Kidney capillary endothelial cell (primary cell): ENCODE results near the gene MAP3K12.

ENCODE experiments used
- DNase-seq: peaks from one replicate; pipeline ENCODE4 v3.0.0-alpha.2; 2018; ENCODE audit warnings: low spot score

The MAP3K12 gene

DNA sequence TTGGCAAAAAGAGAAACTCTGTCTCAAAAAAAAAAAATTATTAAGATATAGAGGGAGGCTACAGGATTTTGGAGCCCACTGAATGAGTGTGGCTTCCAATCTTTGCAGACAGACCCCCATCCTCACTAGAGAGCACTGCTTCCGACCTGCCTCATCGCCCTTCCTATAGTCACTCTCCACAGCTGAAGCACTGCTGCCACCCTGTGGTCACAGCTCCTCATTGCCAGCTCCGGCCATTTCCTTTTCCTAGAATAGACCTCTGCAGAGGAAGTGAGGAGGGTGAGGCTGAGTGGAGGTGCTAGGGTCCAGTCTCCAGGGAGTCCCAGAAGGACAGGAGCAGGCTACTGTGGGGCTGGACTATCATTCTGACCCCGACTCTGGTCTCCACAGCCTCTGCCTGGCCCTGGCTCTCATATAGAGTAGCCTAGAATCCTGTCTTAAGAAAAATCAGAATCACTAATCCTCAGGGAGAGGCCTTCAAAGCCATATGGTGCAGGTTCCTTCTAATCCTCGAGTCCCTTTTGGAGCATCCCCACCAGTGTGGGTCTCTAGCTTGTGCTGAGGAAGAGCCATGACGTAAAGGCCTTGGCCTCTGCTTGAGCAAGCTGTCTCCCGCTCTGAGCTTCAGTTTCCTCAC lies 9.4 kb upstream of the MAP3K12 start:
- peak; percentile 88 for DNase-seq

DNA sequence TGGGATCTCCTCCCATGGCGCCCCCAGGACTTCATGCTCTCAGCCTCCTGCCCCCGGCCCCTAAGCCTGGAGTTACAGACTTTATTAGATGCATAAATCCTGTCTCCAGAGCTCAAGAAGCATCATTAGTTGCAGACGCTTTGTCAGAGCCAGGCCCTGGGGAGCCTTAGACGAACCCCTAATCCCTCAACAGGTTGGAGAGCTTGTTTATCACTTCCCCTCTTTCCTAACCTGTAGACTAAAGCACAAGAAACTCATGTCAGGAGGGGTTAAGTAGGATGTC lies 8.3 kb upstream of the MAP3K12 start:
- DNase-seq: no peak

DNA sequence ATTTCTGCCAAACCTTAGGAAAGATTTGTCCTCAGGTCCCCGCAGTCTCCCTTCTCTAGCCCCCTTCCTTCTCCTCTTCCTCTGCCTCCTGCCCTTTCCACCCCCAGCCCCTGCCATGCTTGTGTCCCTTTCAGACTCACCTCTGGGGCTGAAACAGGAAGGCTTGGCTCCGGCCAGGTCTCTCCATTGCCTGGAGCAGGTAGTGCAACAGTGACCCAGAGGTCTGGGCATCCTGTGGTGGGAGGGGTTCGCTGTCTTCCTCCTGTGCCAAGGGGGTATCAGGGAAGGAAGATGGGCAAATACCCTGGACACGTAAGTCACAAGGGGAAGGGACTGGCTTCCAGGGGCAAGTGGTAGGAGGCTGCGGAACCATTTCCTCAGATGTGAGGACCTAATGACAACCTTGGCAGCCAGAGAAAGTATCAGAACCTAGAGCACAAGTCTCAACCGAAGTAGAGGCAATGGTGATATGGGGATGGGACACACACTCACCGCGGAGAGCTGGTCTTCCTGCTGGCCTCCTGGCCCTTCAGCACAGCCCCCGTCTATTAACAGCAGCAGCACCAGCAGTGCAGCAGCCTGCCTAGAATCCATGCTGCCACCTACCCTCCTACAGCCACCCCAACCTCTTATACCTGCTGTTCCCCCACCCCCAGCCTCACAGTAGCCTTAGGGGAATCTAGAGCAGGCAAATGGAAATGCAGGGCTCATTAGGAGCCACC lies 7.8 kb upstream of the MAP3K12 start, which contains the start of gene NPFF:
TSS of gene NPFF (minus strand) at position 604 of the 722 bp plus-strand sequence. CDS start at position 594, 10 bp downstream.
- DNase-seq: no peak

DNA sequence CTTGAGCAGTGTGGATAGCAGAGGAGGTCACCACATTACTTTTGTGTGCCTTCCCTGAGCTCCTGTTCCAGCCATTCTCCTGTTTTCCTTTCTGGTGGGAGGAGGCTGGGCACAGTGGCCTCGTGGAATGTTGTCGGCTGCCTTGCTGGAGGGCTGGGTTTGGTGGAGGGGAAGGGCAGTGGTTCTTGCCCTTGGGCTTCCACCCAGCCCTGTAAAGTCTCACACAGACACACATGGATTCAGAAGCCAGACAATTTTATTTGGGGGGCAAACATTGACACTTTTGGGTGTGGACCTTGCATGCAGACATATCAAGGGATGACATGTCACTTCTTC lies 7.2 kb upstream of the MAP3K12 start:
- DNase-seq: no peak

GRCh38 chr12:53505555-53506449 lies 6.5 kb upstream of the MAP3K12 start:
- no peak for DNase-seq

GRCh38 chr12:53505086-53505485 lies 5.8 kb upstream of the MAP3K12 start:
- DNase-seq: no peak

DNA sequence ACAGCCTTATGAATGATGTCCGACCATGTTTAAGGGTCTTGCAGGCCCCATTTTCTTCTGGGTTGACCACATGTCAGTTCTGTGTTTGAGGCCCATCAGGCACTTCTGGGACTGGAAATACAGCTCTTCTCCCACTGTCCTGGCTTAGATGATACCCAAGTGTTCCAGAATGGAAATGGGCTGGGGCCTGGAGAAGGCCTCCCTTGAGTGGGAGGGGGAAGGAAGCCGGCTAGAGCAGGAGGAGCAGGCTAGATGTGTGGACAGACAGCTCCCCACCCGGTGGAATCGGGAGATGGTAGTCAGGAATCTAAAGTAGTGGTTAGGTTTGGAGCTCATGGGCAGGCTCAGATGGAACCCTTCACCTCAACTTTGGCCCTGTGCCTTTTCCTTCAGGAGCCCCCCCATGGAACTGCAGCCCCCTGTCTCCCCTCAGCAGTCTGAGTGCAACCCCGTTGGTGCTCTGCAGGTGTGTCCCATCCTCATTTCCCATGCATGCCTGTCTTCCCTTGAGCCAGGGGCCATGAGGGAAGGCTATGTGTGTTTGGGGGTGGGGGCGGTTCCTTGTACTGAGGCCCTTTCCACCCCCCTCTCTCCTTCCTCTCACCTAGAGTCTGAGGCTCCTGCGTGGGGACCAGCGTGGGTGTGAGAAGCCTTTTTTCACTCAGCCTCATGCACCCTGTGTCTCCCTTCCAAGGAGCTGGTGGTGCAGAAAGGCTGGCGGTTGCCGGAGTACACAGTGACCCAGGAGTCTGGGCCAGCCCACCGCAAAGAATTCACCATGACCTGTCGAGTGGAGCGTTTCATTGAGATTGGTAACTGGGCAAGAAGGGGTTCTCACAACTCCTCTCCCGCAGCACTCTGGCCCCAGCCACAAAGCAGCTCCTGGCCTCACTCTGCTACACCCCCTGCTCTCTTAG lies 5.0 kb upstream of the MAP3K12 start:
- no peak for DNase-seq

GRCh38 chr12:53502983-53503728 lies 3.9 kb upstream of the MAP3K12 start:
- DNase-seq: no peak

DNA sequence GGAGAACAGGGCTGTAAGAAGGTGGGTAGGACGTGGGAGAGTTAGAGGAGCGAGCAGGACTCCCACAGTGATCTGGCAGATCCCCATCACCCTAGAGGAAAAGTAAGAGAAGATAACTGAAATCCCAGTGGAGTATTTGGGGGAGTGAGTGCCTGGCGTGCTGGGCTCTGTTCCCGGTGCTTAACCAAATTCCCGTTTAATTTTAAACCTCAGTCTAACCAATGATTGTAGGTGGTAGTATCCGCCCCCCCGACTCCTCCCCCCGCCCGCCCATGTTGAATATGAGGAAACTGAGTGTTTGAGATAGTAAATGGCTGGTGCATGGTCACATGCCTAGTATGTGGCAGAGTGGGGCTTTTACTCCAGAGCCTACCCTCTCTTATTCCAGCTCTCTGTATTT lies 3.1 kb upstream of the MAP3K12 start:
- no peak for DNase-seq

- DNase-seq: no peak
These were observed 2.4 kb upstream of the MAP3K12 start for GRCh38 chr12:53501615-53502181.

DNA sequence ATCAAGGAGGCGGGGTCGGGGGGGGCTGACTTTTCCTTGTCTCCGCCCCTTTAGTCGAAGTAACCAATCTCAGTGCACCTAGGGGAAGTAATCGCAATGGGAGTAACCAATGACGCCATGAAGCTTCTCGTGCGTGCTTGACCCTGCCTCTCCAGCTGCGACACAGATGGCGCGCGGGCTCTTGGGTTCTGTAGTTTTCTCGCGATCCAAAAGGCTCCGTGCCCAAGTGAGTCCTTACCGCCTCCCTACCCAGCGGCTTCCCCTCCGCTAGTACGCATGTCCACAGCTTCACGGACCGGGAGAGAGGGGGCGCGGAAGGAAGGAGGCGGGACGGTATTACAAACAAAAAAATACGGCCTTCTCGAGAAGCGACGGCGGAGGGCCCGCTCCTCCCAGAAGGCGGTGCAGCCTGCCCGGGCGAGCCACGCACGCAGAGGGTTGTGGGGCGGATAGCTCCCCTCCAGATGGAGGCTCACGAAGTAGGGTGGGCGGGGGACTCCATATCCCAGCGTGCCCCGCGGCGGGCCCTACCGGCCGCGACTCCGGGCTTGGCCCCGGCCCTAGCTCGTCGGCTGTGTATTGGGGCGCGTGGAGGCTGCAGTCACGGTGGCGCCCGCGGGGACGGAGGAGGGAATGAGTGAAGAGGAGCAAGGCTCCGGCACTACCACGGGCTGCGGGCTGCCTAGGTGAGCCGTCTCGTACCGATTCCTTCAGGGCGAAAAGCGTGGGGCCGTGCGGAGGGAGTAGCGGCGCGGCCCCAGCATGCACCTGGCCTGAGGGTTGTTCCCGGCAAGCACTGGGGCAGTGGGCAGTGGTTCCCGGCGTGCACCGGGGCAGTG lies 1.7 kb upstream of the MAP3K12 start, which contains the start of gene TARBP2:
TSS of gene TARBP2 (plus strand) at position 508 of the 839 bp plus-strand sequence. CDS start at position 634, 126 bp downstream.
- peak; percentile 99 for DNase-seq

DNA sequence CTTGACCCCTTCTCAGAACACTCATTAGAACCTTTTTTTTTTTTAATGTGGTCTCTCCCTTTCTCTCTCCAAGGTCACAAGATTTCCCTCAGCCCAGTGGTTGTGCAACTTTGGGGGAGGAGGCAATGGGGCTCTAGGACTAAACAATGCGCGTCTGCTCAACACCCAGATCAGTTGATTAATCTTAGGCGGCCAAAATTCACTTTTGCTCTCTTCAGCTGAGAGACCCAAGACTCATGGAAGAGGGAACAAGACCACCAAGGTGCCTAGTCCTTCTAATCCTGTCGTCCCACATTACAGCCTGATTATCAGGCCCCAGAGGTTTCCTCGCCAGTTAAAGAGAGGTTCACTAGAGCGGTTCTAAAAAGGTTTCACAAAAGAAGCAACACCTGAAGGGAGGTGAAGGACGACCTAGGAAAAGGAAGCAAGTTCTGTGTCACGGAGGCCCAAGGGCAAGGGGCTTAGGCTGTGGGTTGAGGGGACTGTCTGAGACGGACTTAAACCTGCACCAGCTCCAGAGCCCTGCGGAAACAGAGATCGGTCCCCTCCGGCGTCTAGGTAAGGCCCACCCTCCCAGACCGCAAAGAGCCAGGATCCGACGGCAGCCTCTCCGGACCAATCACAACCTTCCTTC lies 1.0 kb upstream of the MAP3K12 start:
- DNase-seq: no peak

GRCh38 chr12:53498235-53498630 lies 1.0 kb downstream of the MAP3K12 start:
- DNase-seq: no peak

- DNase-seq: no peak
These were observed 1.8 kb downstream of the MAP3K12 start for GRCh38 chr12:53497461-53497860.

DNA sequence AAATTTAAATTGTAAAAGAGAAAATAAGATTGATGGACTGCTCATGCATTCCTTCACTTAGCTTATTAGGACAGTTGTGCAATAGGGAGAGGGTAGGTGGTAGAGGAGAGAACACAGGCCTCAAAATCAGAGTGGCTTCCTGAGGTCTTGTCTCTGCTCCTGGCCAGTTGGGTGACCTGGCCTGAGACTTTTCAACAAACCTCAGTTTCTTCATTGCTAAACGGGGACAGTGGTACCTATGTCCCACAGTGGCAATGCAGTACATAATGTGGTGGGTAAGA lies 2.6 kb downstream of the MAP3K12 start:
- DNase-seq: no peak

DNA sequence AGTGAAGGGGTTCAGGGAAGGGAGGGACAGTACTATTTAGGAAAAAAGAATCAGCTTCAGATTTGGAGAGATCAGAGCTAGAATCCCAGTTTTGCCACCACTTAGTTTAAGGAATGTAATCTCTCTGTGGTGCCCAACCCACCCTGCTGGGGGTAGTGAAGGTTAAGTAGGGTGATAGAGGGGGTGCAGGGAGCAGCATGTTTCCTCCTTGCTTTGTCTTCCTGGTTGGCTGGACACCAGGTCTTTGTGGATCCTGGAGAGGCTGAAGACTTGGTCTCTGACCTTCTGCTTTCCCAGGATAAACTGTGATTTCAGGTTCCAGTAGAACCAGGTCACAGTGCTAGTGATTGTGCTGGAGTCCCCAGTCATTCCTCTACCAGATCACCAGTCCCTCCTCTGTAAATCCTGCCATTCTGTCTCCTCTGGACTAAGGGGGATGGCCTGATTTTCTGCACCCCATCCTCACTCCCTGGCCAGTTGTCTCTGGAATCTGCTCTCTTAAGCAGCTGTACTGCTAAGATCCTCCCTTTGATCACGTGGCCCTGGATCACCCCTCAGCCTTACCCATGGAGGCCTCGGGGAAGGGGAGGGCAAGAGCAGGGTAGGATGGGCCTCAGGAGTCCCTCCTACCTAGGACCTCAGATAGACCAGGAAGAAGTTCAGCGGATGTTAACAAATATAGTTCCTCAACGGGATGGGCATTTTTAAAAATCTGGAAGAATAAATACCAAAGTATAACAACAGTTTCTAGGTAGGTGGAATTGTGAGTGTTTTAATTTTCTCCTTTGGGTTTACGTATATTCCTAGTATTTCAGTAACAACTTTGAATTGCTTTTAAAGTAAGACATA lies 3.1 kb downstream of the MAP3K12 start:
- DNase-seq: no peak

DNA sequence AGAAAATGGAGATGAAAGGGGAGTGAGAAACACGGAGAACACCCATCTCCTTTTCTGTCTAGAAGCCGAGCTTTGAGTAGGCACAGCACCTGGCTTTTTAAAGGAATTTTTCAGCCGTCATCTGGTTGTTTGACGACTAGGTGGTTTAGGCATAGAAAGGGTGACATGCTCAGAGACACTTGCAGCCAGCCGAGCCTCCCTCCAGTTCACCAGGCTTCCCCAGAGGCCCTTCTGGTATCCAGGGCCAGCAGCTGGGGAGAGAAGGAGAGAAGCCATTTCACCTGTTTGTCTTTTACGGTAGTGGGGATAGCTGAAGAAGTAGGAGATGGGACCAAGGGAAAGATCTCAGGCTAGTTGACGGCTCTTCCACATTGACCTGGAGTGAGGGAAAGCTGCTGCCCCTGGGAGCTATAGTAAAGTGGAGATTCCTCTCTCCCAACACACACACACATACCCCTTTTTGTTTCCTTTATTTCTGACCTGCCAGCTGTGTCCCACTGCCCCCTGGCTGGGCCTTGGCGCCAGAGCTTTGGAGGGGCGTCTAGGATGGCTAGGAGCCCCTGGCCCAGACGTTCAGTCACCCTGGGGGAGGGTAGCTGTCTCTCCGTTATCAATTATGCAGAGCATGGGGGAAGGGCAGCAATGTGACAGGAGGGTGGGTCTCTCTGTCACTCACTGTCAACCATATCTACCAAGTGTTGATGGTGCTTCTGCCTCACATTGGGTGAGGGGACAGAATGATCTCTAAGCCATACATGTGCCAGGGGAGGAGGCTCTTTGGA lies 5.5 kb downstream of the MAP3K12 start:
- DNase-seq: no peak
